ENCODE measurements around the gene PARP6. TPM values are rescaled to one million over a fixed set of nuclear protein-coding genes. Genes with fewer than 3 reads are reported as not detected.

PARP6 gene, protein sequence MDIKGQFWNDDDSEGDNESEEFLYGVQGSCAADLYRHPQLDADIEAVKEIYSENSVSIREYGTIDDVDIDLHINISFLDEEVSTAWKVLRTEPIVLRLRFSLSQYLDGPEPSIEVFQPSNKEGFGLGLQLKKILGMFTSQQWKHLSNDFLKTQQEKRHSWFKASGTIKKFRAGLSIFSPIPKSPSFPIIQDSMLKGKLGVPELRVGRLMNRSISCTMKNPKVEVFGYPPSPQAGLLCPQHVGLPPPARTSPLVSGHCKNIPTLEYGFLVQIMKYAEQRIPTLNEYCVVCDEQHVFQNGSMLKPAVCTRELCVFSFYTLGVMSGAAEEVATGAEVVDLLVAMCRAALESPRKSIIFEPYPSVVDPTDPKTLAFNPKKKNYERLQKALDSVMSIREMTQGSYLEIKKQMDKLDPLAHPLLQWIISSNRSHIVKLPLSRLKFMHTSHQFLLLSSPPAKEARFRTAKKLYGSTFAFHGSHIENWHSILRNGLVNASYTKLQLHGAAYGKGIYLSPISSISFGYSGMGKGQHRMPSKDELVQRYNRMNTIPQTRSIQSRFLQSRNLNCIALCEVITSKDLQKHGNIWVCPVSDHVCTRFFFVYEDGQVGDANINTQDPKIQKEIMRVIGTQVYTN
- total RNA-seq = 127 to 138 TPM (median 134 TPM) in 3 replicates

DNA sequence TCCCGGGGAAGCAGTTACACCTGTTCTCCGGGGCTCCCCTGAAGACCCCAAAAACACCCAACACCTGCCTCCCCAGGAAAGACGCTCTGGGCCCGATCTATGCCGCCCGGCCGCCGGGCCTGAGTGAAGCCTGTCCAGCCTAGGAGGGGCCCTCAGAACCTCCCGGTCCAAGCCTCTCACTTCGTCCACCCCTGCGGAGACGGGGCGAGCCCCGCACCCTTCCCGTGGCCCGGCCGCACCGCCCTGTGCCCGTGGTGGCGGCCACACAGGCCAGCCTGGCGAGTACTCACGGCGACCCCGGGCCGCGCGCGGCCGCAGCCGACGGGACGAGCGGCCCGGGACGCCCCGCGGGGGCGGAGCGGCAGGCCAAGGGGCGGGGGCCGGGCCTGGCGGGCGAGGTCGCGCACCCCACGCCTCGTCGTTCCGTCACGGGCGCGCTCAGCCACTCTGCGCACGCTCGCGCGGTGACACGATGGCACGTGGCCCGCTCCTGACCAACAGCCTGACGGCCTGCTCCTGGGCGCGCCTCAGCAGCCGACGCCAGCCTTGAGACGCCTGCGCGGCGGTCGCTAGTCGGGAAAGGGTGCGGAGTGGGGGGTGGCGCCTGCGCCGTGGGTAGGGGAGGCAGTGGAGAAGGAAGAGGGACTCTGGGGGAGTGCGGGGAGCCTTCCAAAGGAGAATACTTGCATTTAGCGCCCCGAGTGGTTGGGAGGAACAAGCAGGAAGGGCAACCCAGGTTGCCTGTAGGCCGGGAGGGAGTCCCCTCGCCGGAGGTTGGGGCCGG is at the start of gene PARP6:
Gene PARP6 (minus strand): TSS at position 342 of the 784 bp plus-strand sequence. CDS start 5,077 bp downstream, outside the sequence.
- Mint-ChIP-seq H3K9me3 (no peaks in the 10 kb centered on the region), H3K4me1 (peaks cover 28% of the 10 kb centered on the region), H3K27me3 (ENCODE audit: low read depth) (peaks cover 17% of the 10 kb centered on the region), H3K4me3 (peak within 1 kb of the TSS; percentile 88), H3K36me3 (peaks cover 9% of the 10 kb centered on the region), H3K27ac (peak within 1 kb of the TSS; percentile 92)
- TF ChIP-seq, protein P1, sequence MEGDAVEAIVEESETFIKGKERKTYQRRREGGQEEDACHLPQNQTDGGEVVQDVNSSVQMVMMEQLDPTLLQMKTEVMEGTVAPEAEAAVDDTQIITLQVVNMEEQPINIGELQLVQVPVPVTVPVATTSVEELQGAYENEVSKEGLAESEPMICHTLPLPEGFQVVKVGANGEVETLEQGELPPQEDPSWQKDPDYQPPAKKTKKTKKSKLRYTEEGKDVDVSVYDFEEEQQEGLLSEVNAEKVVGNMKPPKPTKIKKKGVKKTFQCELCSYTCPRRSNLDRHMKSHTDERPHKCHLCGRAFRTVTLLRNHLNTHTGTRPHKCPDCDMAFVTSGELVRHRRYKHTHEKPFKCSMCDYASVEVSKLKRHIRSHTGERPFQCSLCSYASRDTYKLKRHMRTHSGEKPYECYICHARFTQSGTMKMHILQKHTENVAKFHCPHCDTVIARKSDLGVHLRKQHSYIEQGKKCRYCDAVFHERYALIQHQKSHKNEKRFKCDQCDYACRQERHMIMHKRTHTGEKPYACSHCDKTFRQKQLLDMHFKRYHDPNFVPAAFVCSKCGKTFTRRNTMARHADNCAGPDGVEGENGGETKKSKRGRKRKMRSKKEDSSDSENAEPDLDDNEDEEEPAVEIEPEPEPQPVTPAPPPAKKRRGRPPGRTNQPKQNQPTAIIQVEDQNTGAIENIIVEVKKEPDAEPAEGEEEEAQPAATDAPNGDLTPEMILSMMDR (IDR thresholded peaks at IDR 0.05; ENCODE audit: unreplicated experiment) = no peak
- peak; percentile 97 to 98 for DNase-seq (ENCODE audit: low spot score in 2 of 2, unreplicated experiment in 2 of 2)

DNA sequence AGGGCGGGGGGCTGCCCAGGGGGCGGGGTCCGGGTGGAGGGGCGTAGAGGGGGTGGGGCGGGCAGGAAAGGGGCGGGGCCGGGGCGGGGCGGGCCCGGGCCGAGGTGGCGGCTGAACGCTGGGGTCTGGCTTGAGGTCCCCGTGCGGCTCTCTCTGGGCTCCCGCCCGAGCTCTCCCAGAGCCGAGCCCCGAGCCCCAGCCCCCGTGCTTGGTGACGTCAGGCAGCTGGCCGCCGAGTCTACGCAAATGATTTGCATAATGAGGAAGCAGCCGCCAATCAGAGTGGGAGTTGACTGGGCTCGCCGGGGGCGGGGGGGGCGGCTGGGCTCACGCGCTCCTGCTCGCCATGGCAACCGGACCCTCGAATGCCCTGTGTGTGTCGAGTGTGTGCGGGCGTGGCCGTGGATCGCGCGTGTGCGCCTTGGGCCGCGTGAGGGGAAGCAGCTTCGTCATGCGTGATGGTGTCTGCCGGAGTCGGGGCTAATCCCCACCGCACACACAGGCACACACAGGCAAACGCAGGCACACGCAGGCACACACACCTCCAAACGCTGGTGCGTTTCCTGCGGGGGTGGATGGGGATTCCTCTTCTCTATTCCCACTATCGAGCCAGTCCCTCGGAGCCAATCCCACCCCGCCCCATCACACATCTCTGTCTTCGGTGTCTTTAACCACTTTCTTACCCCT is 47.8 kb upstream of the PARP6 start, which contains the start of gene CELF6:
Gene CELF6 (minus strand): TSS at position 173 of the 687 bp plus-strand sequence. CDS start 283 bp downstream, outside the sequence.
- Mint-ChIP-seq H3K27me3 (ENCODE audit: low read depth) (peaks cover 46% of the 10 kb centered on the region), H3K27ac (peak within 1 kb of the TSS; percentile 8), H3K4me1 (peaks cover 9% of the 10 kb centered on the region), H3K9me3 (peaks cover 16% of the 10 kb centered on the region), H3K4me3 (peak within 1 kb of the TSS; percentile 64), H3K36me3 (peaks cover 15% of the 10 kb centered on the region)
- TF ChIP-seq, protein P1 (IDR thresholded peaks at IDR 0.05; ENCODE audit: unreplicated experiment) = no peak
- peak; percentile 77 to 85 for DNase-seq (ENCODE audit: low spot score in 2 of 2, unreplicated experiment in 2 of 2)

DNA sequence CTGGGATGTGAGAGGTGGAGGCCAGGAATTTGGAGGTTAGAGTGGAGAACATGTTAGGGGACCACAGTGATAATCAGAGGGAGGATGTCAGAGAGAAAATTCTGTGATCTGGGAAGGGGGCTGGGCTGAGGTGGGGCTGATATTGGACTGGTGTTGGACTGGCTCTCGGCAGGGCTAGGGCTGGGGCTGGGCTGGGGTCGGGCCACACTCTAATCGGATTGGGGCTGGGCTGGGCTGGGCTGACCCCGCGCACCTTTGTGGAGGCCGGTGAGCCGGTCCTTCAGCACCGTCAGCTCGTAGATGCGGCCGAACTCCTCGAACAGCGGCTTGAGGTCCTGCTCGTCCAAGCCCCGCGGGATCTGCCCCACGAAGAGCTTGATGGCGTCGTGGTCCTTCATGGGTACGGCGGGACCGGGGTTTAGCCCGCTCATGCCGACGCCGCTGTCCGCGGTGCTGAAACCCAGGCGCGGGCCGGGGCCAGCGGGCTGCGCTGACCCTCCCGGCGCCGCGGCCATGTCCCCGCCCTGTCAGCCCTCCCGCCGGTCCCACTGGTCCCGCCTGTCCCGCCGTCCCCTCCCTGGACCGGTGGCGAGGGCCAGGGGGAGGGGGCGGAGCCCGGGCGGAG is 47.1 kb upstream of the PARP6 start:
- Mint-ChIP-seq H3K36me3 (peaks cover 11% of the 10 kb centered on the region), H3K4me1 (peaks cover 9% of the 10 kb centered on the region), H3K4me3 (peak overlapping the region; percentile 51), H3K27me3 (ENCODE audit: low read depth) (peaks cover 50% of the 10 kb centered on the region), H3K27ac (no peak overlapping the region), H3K9me3 (peaks cover 12% of the 10 kb centered on the region)
- peak; percentile 75 to 88 for DNase-seq (ENCODE audit: low spot score in 2 of 2, unreplicated experiment in 2 of 2)
- TF ChIP-seq, protein P1 (IDR thresholded peaks at IDR 0.05; ENCODE audit: unreplicated experiment) = no peak

DNA sequence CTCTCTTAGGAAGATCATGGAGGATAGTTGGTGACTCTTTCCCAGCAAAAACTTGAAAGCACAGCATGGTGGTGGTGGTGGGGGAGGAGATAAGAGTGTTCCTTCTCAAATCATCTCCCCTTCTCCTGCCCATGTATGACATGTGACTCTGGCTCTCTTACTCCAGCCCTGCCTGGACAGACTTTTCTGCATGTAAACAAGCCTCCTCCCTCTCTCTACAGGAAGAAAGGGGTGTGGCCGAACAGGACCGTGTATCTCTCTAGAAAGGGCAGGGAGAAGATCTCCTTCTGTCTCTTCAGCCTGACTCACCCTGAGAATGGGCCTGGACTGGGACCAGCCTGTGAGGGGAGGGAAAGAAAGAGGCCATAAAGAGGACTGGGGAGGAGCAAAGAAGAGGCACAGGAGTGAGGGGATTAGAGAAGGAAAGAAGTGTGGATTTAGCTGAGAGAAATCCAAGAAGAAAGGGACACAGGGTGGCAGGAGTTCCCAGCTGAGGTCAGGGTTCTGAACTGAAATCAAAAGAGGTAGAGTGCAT is 46.1 kb upstream of the PARP6 start:
- H3K9me3 Mint-ChIP-seq = peaks cover 2% of the 10 kb centered on the region
- DNase-seq (ENCODE audit: low spot score in 2 of 2, unreplicated experiment in 2 of 2) = peak in 1 of 2 experiments; percentile 0
- peaks cover 50% of the 10 kb centered on the region for H3K27me3 Mint-ChIP-seq (ENCODE audit: low read depth)
- H3K27ac Mint-ChIP-seq = no peak overlapping the region
- TF ChIP-seq, protein P1 (IDR thresholded peaks at IDR 0.05; ENCODE audit: unreplicated experiment) = no peak
- H3K36me3 Mint-ChIP-seq = peaks cover 2% of the 10 kb centered on the region
- peaks cover 9% of the 10 kb centered on the region for H3K4me1 Mint-ChIP-seq
- H3K4me3 Mint-ChIP-seq = peak overlapping the region; percentile 51
